ENCODE results near the gene RFPL3. TPM values are rescaled to one million over a fixed set of nuclear protein-coding genes. Genes with fewer than 3 reads are reported as not detected.

RFPL3 gene
- total RNA-seq, 6 donors from 2014 or later, result not detected

DNA sequence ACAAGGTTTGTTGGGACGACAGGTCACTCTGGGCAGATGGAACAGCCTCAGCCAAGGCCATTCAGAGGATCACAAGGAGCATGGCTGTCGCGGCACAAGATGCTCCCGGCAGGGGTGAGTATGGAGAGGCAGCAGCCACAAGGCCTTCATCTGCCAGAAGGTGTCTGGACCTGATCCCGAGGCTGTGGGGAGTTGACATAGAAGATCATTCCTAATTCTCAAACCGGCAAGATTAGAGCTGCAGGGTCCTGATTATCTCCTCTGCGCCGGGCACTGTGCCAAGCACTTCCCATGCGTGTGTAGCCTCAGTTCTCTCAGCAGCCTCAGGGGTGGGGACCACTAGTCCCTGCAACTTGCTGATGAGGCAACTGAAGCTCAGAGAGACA is 32.3 kb upstream of the RFPL3 start:
- DNase-seq (no peak), ATAC-seq (ENCODE audit: low FRiP score in 2 of 2) (no peak)
- Histone ChIP-seq H3K4me1 (no peaks in the 10 kb centered on the region), H3K9me3 (no peaks in the 10 kb centered on the region), H3K4me3 (no peak overlapping the region), H3K27ac (no peak overlapping the region), H3K27me3 (no peaks in the 10 kb centered on the region), H3K36me3 (no peaks in the 10 kb centered on the region)
- 57 to 58% methylated on average over 9 of the region's 9 CpGs for WGBS, 2 donors
- no peak for TF ChIP-seq POLR2AphosphoS5 (IDR thresholded peaks at IDR 0.05)
- TF ChIP-seq EP300 (IDR thresholded peaks at IDR 0.05), result no peak
- TF ChIP-seq, protein P1, sequence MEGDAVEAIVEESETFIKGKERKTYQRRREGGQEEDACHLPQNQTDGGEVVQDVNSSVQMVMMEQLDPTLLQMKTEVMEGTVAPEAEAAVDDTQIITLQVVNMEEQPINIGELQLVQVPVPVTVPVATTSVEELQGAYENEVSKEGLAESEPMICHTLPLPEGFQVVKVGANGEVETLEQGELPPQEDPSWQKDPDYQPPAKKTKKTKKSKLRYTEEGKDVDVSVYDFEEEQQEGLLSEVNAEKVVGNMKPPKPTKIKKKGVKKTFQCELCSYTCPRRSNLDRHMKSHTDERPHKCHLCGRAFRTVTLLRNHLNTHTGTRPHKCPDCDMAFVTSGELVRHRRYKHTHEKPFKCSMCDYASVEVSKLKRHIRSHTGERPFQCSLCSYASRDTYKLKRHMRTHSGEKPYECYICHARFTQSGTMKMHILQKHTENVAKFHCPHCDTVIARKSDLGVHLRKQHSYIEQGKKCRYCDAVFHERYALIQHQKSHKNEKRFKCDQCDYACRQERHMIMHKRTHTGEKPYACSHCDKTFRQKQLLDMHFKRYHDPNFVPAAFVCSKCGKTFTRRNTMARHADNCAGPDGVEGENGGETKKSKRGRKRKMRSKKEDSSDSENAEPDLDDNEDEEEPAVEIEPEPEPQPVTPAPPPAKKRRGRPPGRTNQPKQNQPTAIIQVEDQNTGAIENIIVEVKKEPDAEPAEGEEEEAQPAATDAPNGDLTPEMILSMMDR (IDR thresholded peaks at IDR 0.05), result no peak
- TF ChIP-seq POLR2A (IDR thresholded peaks at IDR 0.05), result no peak

DNA sequence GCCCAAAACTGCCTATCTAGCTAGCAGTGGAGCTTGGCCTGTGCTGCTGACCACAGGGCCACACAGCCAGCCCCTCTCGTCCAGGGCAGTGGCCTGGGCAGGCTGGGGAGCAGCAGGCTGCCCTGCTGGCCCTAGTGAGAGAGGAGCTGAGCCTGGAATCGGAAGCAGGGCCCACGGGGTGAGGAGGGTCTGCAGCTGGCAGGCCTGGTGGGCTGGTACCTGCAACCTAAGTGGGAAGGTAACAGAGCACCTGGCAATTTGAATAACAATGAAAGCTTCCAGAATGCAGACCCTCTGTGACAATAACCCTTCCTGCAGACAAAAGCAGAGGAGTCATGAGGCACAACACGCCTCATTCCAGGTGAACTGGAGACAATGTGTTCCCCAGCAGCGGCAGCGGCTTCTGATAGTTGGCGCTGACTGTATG is 31.8 kb upstream of the RFPL3 start:
- H3K27me3 ChIP-seq, result no peaks in the 10 kb centered on the region
- H3K36me3 ChIP-seq, result no peaks in the 10 kb centered on the region
- H3K9me3 ChIP-seq, result no peaks in the 10 kb centered on the region
- H3K4me3 ChIP-seq, result no peak overlapping the region
- H3K27ac ChIP-seq, result no peak overlapping the region
- no peak for ATAC-seq (ENCODE audit: low FRiP score in 2 of 2)
- DNase-seq, result no peak
- TF ChIP-seq POLR2A (IDR thresholded peaks at IDR 0.05), result no peak
- no peak for TF ChIP-seq EP300 (IDR thresholded peaks at IDR 0.05)
- TF ChIP-seq, protein P1 (IDR thresholded peaks at IDR 0.05), result no peak
- no peak for TF ChIP-seq POLR2AphosphoS5 (IDR thresholded peaks at IDR 0.05)
- WGBS, 2 donors, result 79 to 97% methylated on average over 4 to 7 of the region's 7 CpGs
- H3K4me1 ChIP-seq, result no peaks in the 10 kb centered on the region

DNA sequence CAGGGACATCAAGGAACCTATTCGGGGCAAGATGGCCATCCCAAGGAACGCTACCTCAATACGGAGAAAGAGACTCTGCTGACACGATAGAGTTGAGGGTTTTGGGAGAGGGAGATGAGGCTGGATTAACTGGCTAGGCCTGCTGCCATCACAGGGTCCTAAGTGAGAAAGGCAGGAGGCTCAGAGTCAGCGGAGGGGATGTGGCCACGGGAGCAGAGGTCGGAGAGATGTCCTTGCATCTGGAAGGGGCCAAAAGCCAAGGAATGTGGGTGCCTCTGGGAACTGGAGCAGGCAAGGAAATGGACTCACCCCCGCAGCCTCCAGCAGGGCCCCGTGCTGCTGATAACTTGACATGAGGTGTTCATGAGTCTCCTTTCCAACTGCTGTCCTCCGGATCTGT is 31.0 kb upstream of the RFPL3 start:
- ATAC-seq (ENCODE audit: low FRiP score in 2 of 2) (no peak), DNase-seq (no peak)
- TF ChIP-seq POLR2A (IDR thresholded peaks at IDR 0.05), result no peak
- TF ChIP-seq, protein P1 (IDR thresholded peaks at IDR 0.05), result no peak
- no peak for TF ChIP-seq POLR2AphosphoS5 (IDR thresholded peaks at IDR 0.05)
- TF ChIP-seq EP300 (IDR thresholded peaks at IDR 0.05), result no peak
- peaks cover 0 to under 1% (median 0%) of the 10 kb centered on the region in 4 donors for H3K4me1 ChIP-seq
- H3K36me3 ChIP-seq, result no peaks in the 10 kb centered on the region
- no peaks in the 10 kb centered on the region for H3K9me3 ChIP-seq
- H3K4me3 ChIP-seq, result no peak overlapping the region
- H3K27ac ChIP-seq, result no peak overlapping the region
- no peaks in the 10 kb centered on the region for H3K27me3 ChIP-seq
- 82 to 95% methylated on average over 10 of the region's 10 CpGs for WGBS, 2 donors

DNA sequence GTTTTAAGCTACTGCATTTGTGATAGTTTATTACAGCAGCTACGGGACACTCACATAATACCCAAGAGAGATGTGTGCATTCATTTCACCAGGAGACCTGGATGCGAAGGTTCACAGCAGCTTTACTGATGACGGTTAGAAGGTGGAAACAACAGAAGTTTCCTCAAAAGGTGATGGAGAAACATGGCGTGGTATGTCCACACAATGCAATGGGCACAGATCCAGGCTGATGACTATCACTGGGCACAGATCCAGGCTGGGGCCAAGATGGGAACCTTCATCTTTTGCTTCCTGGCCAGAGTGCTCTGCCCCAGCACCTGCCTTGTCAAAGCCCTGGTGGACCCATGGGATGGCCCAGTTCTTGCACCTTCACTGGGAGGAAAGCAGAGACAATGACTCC is 30.6 kb upstream of the RFPL3 start:
- peaks cover 0 to 5% (median 2%) of the 10 kb centered on the region in 4 donors for H3K4me1 ChIP-seq
- H3K4me3 ChIP-seq, result no peak overlapping the region
- H3K9me3 ChIP-seq, result no peaks in the 10 kb centered on the region
- H3K27me3 ChIP-seq, result no peaks in the 10 kb centered on the region
- 71% methylated on average over 4 of the region's 4 CpGs for WGBS, 2 donors
- DNase-seq (no peak), ATAC-seq (ENCODE audit: low FRiP score in 2 of 2) (no peak)
- H3K36me3 ChIP-seq, result no peaks in the 10 kb centered on the region
- TF ChIP-seq POLR2AphosphoS5 (IDR thresholded peaks at IDR 0.05) (no peak), POLR2A (IDR thresholded peaks at IDR 0.05) (no peak), EP300 (IDR thresholded peaks at IDR 0.05) (no peak)
- TF ChIP-seq, protein P1 (IDR thresholded peaks at IDR 0.05), result no peak
- no peak overlapping the region for H3K27ac ChIP-seq

DNA sequence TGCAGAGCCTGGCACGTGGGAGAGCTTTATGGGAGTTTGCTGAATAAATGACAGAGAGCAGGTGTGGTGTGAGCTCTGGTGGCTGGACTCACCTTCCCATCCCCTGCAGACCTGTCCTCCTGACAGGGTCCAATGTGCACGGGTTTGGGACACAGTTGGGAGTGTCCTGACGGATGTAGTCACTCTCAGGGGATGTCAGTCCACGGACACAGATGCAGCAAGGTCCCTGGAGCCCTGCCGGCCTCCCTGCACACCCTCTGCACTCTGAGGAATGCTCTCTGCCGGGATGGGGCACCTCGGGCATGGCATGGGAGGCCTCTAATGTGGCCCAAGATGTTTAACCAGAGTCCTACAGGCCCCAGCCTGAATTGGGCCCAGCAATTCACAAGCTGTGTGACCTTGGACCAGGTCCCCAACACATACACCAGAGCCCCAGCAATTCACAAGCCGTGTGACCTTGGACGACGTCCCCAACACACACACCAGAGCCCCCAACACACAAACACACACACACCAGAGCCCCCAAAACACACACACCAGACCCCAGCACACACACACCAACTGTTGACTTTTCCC is 30.0 kb upstream of the RFPL3 start:
- H3K4me3 ChIP-seq, result no peak overlapping the region
- TF ChIP-seq POLR2AphosphoS5 (IDR thresholded peaks at IDR 0.05), result no peak
- TF ChIP-seq, protein P1 (IDR thresholded peaks at IDR 0.05), result no peak
- no peak for TF ChIP-seq EP300 (IDR thresholded peaks at IDR 0.05)
- no peak for TF ChIP-seq POLR2A (IDR thresholded peaks at IDR 0.05)
- peaks cover 0 to 9% (median 3%) of the 10 kb centered on the region in 4 donors for H3K4me1 ChIP-seq
- H3K27me3 ChIP-seq, result no peaks in the 10 kb centered on the region
- no peak for DNase-seq
- no peak for ATAC-seq (ENCODE audit: low FRiP score in 2 of 2)
- WGBS, 2 donors, result 80 to 85% methylated on average over 2 to 10 of the region's 10 CpGs
- no peaks in the 10 kb centered on the region for H3K36me3 ChIP-seq
- no peaks in the 10 kb centered on the region for H3K9me3 ChIP-seq
- no peak overlapping the region for H3K27ac ChIP-seq
